ENCODE measurements around the gene RBMS1. TPM values are rescaled to one million over a fixed set of nuclear protein-coding genes. Genes with fewer than 3 reads are reported as not detected.

Gene RBMS1
- polyA plus RNA-seq, 2 of the 4 experiments (the other 2 are of a cell fraction) = 51.9 to 108 TPM

DNA sequence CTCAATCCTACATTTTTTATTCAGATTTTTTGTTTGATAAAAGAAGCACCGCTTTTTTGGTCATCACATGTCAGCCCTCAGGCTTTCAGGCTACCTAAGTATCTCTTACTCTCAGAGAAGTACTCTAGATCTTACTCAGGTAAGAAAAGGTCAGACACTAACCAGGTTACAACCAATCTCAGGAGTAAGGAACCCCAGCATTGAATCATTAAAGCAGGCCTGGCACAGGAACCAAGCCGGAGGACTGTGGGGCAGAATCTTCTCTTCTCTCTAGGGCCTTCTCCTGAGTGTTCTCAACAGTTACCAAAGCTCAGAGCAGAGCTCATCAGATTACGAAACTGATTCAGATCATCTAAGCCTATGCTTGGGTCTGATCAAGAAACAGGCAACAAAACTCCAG, 28.2 kb downstream of the RBMS1 start:
- ATAC-seq (peak in 1 of 2 experiments; percentile 65; a peak in 3 of 6 replicates), FAIRE-seq (no peak), DNase-seq (ENCODE audit: low read depth in 1 of 2, low spot score in 1 of 2) (no peak)
- H3K4me1 ChIP-seq = peaks cover 8% of the 10 kb centered on the region; the same call in 2 of the 3 replicates
- H3K4me2 ChIP-seq = peak overlapping the region; percentile 1; the same call in 1 of the 3 replicates
- H3K4me3 ChIP-seq = no peak overlapping the region
- no peaks in the 10 kb centered on the region for H3K9me3 ChIP-seq
- POLR2A ChIA-PET = no interaction called here
- WGBS (ENCODE audit: missing lambda C conversion rate) = 96% methylated on average over 3 of the region's 3 CpGs
- no peak for TF ChIP-seq E2F6 (IDR thresholded peaks at IDR 0.05; ENCODE audit: borderline replicate concordance, low read depth)
- no peak for TF ChIP-seq CTCF (IDR thresholded peaks at IDR 0.05)
- TF ChIP-seq NPAS2 (CRISPR knock-in tag; IDR thresholded peaks at IDR 0.05; ENCODE audit: borderline replicate concordance) = no peak
- TF ChIP-seq, protein P1, sequence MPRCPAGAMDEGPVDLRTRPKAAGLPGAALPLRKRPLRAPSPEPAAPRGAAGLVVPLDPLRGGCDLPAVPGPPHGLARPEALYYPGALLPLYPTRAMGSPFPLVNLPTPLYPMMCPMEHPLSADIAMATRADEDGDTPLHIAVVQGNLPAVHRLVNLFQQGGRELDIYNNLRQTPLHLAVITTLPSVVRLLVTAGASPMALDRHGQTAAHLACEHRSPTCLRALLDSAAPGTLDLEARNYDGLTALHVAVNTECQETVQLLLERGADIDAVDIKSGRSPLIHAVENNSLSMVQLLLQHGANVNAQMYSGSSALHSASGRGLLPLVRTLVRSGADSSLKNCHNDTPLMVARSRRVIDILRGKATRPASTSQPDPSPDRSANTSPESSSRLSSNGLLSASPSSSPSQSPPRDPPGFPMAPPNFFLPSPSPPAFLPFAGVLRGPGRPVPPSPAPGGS (IDR thresholded peaks at IDR 0.05) = no peak
- no peak for TF ChIP-seq TFCP2L1 (CRISPR knock-in tag; IDR thresholded peaks at IDR 0.05)
- no peak for TF ChIP-seq ZFP36 (IDR thresholded peaks at IDR 0.05; ENCODE audit: borderline replicate concordance, partially characterized antibody)
- no peak for TF ChIP-seq SMC3 (IDR thresholded peaks at IDR 0.05)
- TF ChIP-seq EHMT2 (IDR thresholded peaks at IDR 0.05; ENCODE audit: low read depth) = no peak
- TF ChIP-seq PBX3 (IDR thresholded peaks at IDR 0.05) = no peak
- CTCF ChIA-PET = no interaction called here
- H3K27ac ChIP-seq = peak overlapping the region in 1 of 2 experiments; percentile 38; a peak in 1 of 6 replicates

DNA sequence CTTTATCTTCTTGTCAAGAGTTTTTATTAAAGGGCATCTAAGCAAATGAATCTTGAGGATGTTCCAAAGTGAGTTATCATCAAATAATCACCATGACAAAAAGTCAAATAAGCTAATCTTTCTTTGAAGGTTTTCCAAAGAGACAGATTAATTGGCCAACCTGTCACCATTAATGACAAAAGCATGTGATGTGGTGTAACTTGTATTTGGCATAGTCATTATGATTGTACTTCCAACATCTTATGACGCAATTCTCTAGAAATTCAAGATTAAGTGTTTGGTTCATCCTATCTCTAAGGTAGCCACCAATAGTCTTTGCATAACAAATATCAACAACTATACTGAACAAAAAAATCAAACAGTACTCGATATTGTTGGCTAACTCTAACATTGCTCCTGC, 28.6 kb downstream of the RBMS1 start:
- TF ChIP-seq PBX3 (IDR thresholded peaks at IDR 0.05) (no peak), HES2 (IDR thresholded peaks at IDR 0.05) (no peak), ESRRA (IDR thresholded peaks at IDR 0.05; ENCODE audit: borderline replicate concordance, low read length) (no peak), KDM1A (IDR thresholded peaks at IDR 0.05; ENCODE audit: low read depth) (no peak), CEBPB (IDR thresholded peaks at IDR 0.05) (peak in 1 of 2 experiments; percentile 48; a peak in 1 of 4 replicates), EHMT2 (IDR thresholded peaks at IDR 0.05; ENCODE audit: low read depth) (no peak), MAFK (IDR thresholded peaks at IDR 0.05; ENCODE audit: partially characterized antibody) (peak; percentile 2), NFE2L2 (conservative IDR thresholded peaks at IDR 0.05; ENCODE audit: low read length) (0 out of 2 replicates have a peak, but pooled peaks have one; percentile 15)
- TF ChIP-seq, protein P1 (IDR thresholded peaks at IDR 0.05) = no peak
- ChIA-PET CTCF (no interaction called here), POLR2A (no interaction called here)
- WGBS (ENCODE audit: missing lambda C conversion rate) = 62% methylated on average over 2 of the region's 2 CpGs
- ATAC-seq (no peak; a peak in 1 of 6 replicates), FAIRE-seq (no peak), DNase-seq (ENCODE audit: low read depth in 1 of 2, low spot score in 1 of 2) (no peak)
- peaks cover 8% of the 10 kb centered on the region; the same call in 2 of the 3 replicates for H3K4me1 ChIP-seq
- no peak overlapping the region for H3K4me3 ChIP-seq
- H3K4me2 ChIP-seq = peak overlapping the region; percentile 1; the same call in 1 of the 3 replicates
- no peaks in the 10 kb centered on the region for H3K9me3 ChIP-seq
- no peak overlapping the region; a peak in 1 of 6 replicates for H3K27ac ChIP-seq
